Measurements from ENCODE around the gene HIPK4. TPM values are rescaled to one million over a fixed set of nuclear protein-coding genes. Genes with fewer than 3 reads are reported as not detected.

The HIPK4 gene
- total RNA-seq, 1 donor from 2014 or later: not detected

GRCh38 chr19:40380199-40381037 is 9.6 kb downstream of the HIPK4 start:
- H3K4me1 ChIP-seq (ENCODE audit: insufficient read depth, low read length): no peaks in the 10 kb centered on the region
- H2AFZ ChIP-seq (ENCODE audit: low read depth, low read length): no peak overlapping the region
- no peaks in the 10 kb centered on the region for H3K27me3 ChIP-seq (ENCODE audit: insufficient read depth, low read length)
- H3K36me3 ChIP-seq (ENCODE audit: insufficient read depth, low read length): no peaks in the 10 kb centered on the region
- H4K20me1 ChIP-seq (ENCODE audit: insufficient read depth, low read length): no peaks in the 10 kb centered on the region
- Mint-ChIP-seq H3K4me3 (ENCODE audit: unreplicated experiment) (no peak overlapping the region), H3K9me3 (ENCODE audit: unreplicated experiment) (no peaks in the 10 kb centered on the region), H3K27ac (ENCODE audit: unreplicated experiment) (no peak overlapping the region), H3K4me1 (ENCODE audit: low read depth, unreplicated experiment) (no peaks in the 10 kb centered on the region), H3K27me3 (ENCODE audit: low read depth, unreplicated experiment) (peaks cover 5% of the 10 kb centered on the region), H3K36me3 (ENCODE audit: low read depth, unreplicated experiment) (peaks cover 18% of the 10 kb centered on the region)
- no peak overlapping the region for H3K9ac ChIP-seq (ENCODE audit: low read length)
- no peak overlapping the region for H3K4me3 ChIP-seq (ENCODE audit: insufficient read depth, low read depth, low read length)
- H3K27ac ChIP-seq (ENCODE audit: low read depth, low read length): no peak overlapping the region
- no peaks in the 10 kb centered on the region for H3K9me3 ChIP-seq (ENCODE audit: insufficient read depth, low read depth, low read length)
- FAIRE-seq: no peak
- DNase-seq (ENCODE audit: low read depth): no peak
- TF ChIP-seq CTCF (IDR thresholded peaks at IDR 0.05; ENCODE audit: insufficient read depth, low read depth, low read length) (no peak), EZH2 (IDR thresholded peaks at IDR 0.05; ENCODE audit: insufficient read depth, low read length) (no peak)
- H3K4me2 ChIP-seq (ENCODE audit: low read length): no peak overlapping the region
- no peaks in the 10 kb centered on the region for H3K79me2 ChIP-seq (ENCODE audit: insufficient read depth, low read length)

GRCh38 chr19:40379446-40380198 is 10.4 kb downstream of the HIPK4 start:
- H3K4me2 ChIP-seq (ENCODE audit: low read length): no peak overlapping the region
- no peaks in the 10 kb centered on the region for H3K4me1 ChIP-seq (ENCODE audit: insufficient read depth, low read length)
- H3K9ac ChIP-seq (ENCODE audit: low read length): no peak overlapping the region
- Mint-ChIP-seq H3K9me3 (ENCODE audit: unreplicated experiment) (no peaks in the 10 kb centered on the region), H3K27ac (ENCODE audit: unreplicated experiment) (peak overlapping the region; percentile 34), H3K36me3 (ENCODE audit: low read depth, unreplicated experiment) (peaks cover 25% of the 10 kb centered on the region), H3K4me3 (ENCODE audit: unreplicated experiment) (no peak overlapping the region), H3K27me3 (ENCODE audit: low read depth, unreplicated experiment) (no peaks in the 10 kb centered on the region), H3K4me1 (ENCODE audit: low read depth, unreplicated experiment) (no peaks in the 10 kb centered on the region)
- H3K4me3 ChIP-seq (ENCODE audit: insufficient read depth, low read depth, low read length): no peak overlapping the region
- H4K20me1 ChIP-seq (ENCODE audit: insufficient read depth, low read length): no peaks in the 10 kb centered on the region
- no peak for FAIRE-seq
- H3K36me3 ChIP-seq (ENCODE audit: insufficient read depth, low read length): no peaks in the 10 kb centered on the region
- no peak for TF ChIP-seq EZH2 (IDR thresholded peaks at IDR 0.05; ENCODE audit: insufficient read depth, low read length)
- TF ChIP-seq CTCF (IDR thresholded peaks at IDR 0.05; ENCODE audit: insufficient read depth, low read depth, low read length): no peak
- no peaks in the 10 kb centered on the region for H3K9me3 ChIP-seq (ENCODE audit: insufficient read depth, low read depth, low read length)
- H2AFZ ChIP-seq (ENCODE audit: low read depth, low read length): no peak overlapping the region
- H3K27ac ChIP-seq (ENCODE audit: low read depth, low read length): no peak overlapping the region
- H3K27me3 ChIP-seq (ENCODE audit: insufficient read depth, low read length): no peaks in the 10 kb centered on the region
- DNase-seq (ENCODE audit: low read depth): no peak
- no peaks in the 10 kb centered on the region for H3K79me2 ChIP-seq (ENCODE audit: insufficient read depth, low read length)
